ENCODE results near the gene NOX5.

NOX5 gene

GRCh38 chr15:69018951-69019350 is 4.5 kb downstream of the NOX5 start:
- FAIRE-seq (no peak), DNase-seq (ENCODE audit: low spot score) (no peak)

DNA sequence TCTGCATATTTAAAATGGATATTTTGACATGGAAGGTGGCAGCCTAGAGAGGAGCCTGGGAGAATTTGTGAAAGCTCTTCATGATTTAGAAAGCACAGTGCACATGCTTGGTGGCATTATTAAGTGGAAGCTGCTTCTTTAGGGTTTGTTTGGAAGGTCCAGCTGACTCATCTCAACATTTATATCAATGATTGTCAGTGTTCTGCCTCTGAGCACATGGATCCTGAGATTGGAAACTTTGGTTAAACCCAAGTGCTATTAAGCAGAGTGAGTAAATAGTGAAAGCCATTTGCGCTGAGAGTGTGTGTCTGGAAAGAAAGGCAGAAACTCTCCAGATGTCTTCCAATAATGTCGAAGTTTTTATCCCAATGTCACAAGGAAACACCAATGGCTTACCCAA is 7.4 kb downstream of the NOX5 start:
- DNase-seq (ENCODE audit: low spot score) (no peak), FAIRE-seq (no peak)

GRCh38 chr15:69025320-69025719 is 10.8 kb downstream of the NOX5 start:
- DNase-seq (ENCODE audit: low spot score) (no peak), FAIRE-seq (no peak)

DNA sequence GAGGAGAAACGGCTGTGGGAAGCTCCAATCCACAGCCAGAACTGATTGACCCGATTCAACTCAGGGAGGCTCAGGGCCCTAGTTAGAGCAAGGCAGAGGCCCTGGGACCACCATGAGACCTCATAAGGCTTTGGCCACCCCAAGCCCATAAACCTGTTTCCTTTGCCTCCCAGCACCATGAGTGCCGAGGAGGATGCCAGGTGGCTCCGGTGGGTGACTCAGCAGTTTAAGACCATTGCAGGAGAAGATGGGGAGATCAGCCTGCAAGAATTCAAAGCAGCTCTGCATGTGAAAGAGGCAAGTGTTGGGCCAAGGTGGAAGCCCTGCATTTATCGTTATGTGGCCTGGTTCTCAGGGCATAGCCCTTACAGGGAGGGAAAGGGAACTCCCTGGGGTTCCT is 11.9 kb downstream of the NOX5 start:
- DNase-seq (ENCODE audit: low spot score) (no peak), FAIRE-seq (no peak)

- no peak for DNase-seq (ENCODE audit: low spot score)
- FAIRE-seq = no peak
Measured at GRCh38 chr15:69027976-69028518, 13.6 kb downstream of the NOX5 start.

GRCh38 chr15:69031013-69032001 is 16.8 kb downstream of the NOX5 start:
- DNase-seq (ENCODE audit: low spot score) = no peak
- peak; percentile 30 for FAIRE-seq

DNA sequence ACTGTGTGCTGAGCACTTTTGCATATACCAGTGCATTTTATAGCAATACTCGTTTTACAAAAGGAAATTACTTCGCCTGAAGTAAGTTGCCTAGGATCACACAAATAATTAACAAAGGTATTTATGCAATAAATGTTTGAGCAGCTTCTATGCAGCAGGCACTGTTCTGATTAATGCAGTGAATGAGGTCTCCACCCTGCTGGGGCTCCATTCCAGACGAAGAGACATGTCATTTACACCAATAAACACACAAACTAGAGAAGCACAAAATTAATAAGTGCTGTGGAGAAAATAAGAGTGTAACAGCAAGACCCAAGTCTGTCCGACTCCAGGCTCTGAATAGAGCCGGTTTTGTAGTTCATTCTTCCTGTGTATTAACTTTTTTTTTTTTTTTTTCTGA is 17.5 kb downstream of the NOX5 start:
- peak; percentile 67 for FAIRE-seq

GRCh38 chr15:69032703-69033373 is 18.3 kb downstream of the NOX5 start:
- DNase-seq (ENCODE audit: low spot score) (no peak), FAIRE-seq (no peak)

More for the DNA sequence above, 17.5 kb downstream of the NOX5 start:
- DNase-seq (ENCODE audit: low spot score) = no peak

GRCh38 chr15:69034352-69034751 is 19.9 kb downstream of the NOX5 start:
- DNase-seq (ENCODE audit: low spot score) (peak; percentile 84), FAIRE-seq (peak; percentile 27)

DNA sequence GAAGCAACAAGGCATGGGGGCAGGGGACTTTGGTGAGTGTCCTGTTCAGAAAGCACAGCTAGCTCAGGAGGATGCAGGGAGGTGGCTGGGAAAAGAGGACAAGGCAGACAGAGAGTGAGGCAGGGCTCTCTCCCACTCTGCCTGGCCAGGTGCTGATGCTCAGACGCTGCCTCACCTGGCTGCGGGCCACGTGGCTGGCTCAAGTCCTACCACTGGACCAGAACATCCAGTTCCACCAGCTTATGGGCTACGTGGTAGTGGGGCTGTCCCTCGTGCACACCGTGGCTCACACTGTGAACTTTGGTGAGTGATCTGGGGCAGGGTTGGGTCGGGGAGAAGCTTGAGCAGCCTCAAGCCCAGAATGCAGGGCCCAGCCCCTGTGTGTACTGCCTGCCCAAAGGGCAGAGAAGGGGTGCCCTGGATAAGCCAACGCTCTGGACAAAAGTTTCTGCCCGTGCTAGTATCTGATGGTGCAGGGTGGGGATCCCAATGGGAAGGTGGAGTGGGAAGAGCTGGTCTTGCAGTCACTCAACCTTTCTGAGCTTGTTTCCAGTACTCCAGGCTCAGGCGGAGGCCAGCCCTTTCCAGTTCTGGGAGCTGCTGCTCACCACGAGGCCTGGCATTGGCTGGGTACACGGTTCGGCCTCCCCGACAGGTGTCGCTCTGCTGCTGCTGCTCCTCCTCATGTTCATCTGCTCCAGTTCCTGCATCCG is 20.9 kb downstream of the NOX5 start:
- DNase-seq (ENCODE audit: low spot score) = no peak
- peak; percentile 59 for FAIRE-seq

DNA sequence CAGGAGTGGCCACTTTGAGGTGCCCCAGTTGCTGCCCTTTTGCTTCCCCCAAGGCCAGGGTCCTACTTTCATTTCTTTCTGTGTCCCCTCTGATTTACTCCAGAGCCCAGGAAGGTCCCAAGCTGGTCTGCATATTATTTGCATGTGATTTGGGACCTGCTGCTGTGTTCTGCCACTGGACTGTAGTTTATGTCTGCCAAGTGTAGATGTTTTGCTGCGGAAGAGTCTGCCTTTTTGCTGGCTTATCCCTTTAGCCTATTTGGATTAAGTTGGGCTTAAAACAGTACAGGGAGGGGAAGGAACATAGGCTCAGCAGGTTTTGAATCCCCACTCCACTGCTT is 21.4 kb downstream of the NOX5 start:
- FAIRE-seq (no peak), DNase-seq (ENCODE audit: low spot score) (no peak)

- no peak for FAIRE-seq
- no peak for DNase-seq (ENCODE audit: low spot score)
Measured at GRCh38 chr15:69036826-69037225, 22.3 kb downstream of the NOX5 start.

DNA sequence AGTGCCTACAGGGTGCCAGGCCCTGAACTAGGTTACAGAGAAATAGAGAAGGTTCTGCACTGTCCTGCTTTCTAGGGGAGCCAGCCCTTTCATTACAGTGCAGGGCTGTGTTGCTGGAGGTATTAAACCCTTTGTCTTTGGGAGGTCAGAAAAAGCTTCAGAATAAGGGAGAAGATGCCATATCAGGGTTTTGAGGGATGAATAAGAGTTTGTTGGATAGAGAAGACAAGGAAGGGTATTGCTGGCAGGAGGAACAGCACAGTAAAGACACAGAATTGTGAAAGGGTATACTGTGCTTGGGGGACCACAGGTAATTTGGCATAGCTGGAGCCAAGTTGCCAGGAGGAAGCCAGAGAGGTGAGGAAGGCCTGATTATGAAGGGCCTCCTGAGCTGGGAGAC is 23.0 kb downstream of the NOX5 start:
- DNase-seq (ENCODE audit: low spot score) (no peak), FAIRE-seq (no peak)

- DNase-seq (ENCODE audit: low spot score) (no peak), FAIRE-seq (no peak)
Measured at GRCh38 chr15:69037977-69038376, 23.5 kb downstream of the NOX5 start.

DNA sequence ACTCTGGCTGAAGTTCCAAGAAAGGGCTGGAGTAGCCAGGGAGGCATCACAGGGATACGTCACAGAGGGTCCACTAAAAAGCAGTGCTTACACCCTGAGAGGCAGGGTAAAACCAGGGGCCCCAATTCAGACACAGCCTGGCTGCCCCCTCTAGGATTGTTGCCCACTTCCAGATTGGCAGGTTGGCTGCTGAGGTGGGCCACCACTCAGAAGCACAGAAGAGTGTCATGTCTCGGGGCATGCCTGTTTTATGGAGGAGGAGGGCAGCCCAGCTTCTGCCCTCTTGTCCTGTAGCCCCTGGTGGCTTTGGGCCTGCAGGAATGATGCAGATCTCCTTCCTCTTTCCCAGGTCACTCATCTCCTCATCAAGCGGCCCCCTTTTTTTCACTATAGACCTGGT is 24.0 kb downstream of the NOX5 start:
- no peak for FAIRE-seq
- DNase-seq (ENCODE audit: low spot score) = no peak

- DNase-seq (ENCODE audit: low spot score) (no peak), FAIRE-seq (peak; percentile 27)
Measured at GRCh38 chr15:69039516-69040225, 25.2 kb downstream of the NOX5 start.

DNA sequence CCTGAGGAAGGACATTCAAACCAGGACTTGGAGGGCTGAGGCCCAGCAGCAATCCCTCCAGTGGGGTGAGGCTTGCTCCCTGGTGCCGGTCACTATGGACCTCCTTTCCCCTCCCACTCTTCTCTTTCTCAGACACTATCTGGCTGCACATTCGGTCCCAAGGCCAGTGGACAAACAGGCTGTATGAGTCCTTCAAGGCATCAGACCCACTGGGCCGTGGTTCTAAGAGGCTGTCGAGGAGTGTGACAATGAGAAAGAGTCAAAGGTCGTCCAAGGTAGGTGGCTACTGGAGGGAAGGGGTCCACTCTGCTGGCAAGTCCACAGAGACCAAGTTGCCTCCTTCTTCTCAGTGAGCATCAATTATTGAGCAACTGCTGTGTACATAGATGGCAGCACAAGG is 28.0 kb downstream of the NOX5 start:
- FAIRE-seq (peak; percentile 93), DNase-seq (ENCODE audit: low spot score) (no peak)

DNA sequence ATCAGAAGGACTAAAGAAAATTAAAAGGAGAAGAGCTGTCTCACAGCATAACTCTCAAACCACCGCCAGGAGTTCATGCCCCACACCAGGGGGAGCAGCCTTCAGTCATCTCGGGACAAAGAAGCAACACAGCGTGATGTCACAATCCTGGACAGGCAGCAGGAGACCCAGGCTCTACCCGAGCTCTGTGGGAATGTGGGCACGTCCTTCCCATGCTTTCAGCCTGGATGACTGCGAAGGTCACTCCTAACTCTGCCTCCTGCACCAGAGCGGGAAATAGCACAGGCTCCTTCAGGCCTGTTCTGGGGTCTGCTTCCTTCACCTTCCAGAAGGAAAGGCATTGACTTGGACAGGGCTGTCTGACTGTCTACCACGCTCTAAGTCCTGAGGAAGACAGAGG is 31.3 kb downstream of the NOX5 start:
- peak; percentile 74 for FAIRE-seq

DNA sequence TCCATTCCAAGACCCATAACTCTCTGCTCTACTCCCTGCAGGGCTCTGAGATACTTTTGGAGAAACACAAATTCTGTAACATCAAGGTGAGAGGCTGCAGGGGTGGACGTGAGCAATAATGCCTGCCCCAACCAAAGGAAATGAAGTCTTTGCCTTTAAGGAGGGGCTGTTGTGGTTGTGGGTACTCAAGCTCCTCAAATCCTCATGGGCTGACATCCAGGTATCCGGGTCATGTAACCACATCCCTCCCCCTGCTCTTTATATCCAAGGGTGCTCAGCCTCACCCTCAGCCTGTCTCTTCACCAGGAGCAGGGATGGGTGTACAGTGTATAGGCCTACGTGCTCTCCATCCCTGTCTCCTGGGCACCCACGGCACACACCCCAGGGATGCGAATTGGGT is 32.3 kb downstream of the NOX5 start:
- no peak for FAIRE-seq

More for the DNA sequence above, 31.3 kb downstream of the NOX5 start:
- DNase-seq (ENCODE audit: low spot score) = peak; percentile 47

DNA sequence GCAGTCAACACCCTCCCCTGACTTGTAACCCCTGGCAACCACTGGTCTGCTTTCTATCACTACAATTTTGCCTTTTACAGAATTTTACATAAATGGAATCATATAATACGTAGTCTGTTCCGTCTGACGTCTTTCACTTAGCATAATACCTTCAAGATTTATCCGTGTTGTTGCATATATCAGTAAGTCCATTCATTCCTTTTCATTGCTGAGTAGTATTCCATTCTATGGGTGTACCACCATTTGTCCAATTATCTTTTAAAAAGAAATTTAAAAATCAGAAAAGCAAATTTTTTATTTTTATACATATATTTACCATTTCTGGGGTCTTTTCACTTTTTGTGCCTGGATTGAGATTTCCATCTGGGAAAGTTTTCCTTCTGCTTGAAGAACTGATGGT is 35.5 kb downstream of the NOX5 start:
- DNase-seq (ENCODE audit: low spot score) (no peak), FAIRE-seq (no peak)

More for the DNA sequence above, 32.3 kb downstream of the NOX5 start:
- no peak for DNase-seq (ENCODE audit: low spot score)

DNA sequence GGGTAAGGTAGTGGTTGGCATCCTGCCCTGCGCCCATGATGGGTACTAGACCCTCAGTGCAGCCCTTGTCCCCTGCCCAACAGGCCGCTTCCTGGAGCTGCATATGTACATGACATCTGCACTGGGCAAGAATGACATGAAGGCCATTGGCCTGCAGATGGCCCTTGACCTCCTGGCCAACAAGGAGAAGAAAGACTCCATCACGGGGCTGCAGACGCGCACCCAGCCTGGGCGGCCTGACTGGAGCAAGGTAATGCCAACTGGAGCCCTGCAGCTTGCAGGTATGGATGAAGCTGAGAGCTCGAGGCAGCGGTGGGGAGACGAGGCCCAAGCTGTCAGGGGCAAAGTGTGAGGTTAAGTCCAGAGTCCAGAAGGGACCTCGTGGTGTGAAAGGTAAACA is 40.8 kb downstream of the NOX5 start:
- FAIRE-seq (no peak), DNase-seq (ENCODE audit: low spot score) (no peak)
